GM23248 (cell line): ENCODE data around the gene KCTD17. TPM values are rescaled to one million over a fixed set of nuclear protein-coding genes. Genes with fewer than 3 reads are reported as not detected.

Source experiments
- DNase-seq: peaks from one replicate; pipeline ENCODE4 v3.0.0-alpha.2; 2015
- H2AFZ ChIP-seq: fragments of 200-600 bp; sonication (generic); 2 replicates; pipeline ENCODE4 v1.6.1; 2016; ENCODE audit warnings: antibody characterized with exemption
- H3F3A ChIP-seq: fragments of 200-600 bp; sonication (generic); 2 replicates; pipeline ENCODE4 v1.6.1; 2016; ENCODE audit warnings: mild to moderate bottlenecking, antibody characterized with exemption, mixed run types; ENCODE audit not compliant: insufficient read depth
- H3K27ac ChIP-seq: fragments of 200-600 bp; sonication (generic); 2 replicates; pipeline ENCODE4 v1.5.1; 2016; ENCODE audit warnings: mild to moderate bottlenecking
- H3K27me3 ChIP-seq: fragments of 200-600 bp; sonication (generic); replicated peaks from 2 replicates; pipeline ENCODE4 v1.6.1; 2016; ENCODE audit warnings: mild to moderate bottlenecking; ENCODE audit not compliant: insufficient read depth
- H3K36me3 ChIP-seq: fragments of 200-600 bp; sonication (generic); 2 replicates; pipeline ENCODE4 v1.6.1; 2016; ENCODE audit warnings: low read depth, mild to moderate bottlenecking
- H3K4me1 ChIP-seq: fragments of 200-600 bp; sonication (generic); 2 replicates; pipeline ENCODE4 v1.6.1; 2016; ENCODE audit warnings: mild to moderate bottlenecking; ENCODE audit not compliant: insufficient read depth
- H3K4me2 ChIP-seq: fragments of 200-600 bp; sonication (generic); one replicate; pipeline ENCODE4 v1.6.1; 2016; ENCODE audit warnings: mild to moderate bottlenecking; ENCODE audit not compliant: unreplicated experiment
- H3K4me3 ChIP-seq: fragments of 200-600 bp; sonication (generic); 2 replicates; pipeline ENCODE4 v1.5.1; 2016; ENCODE audit warnings: mild to moderate bottlenecking
- H3K79me2 ChIP-seq: fragments of 200-600 bp; sonication (generic); 2 replicates; pipeline ENCODE4 v1.6.1; 2016; ENCODE audit warnings: mild to moderate bottlenecking; ENCODE audit not compliant: insufficient read depth
- H3K9ac ChIP-seq: fragments of 200-600 bp; sonication (generic); 2 replicates; pipeline ENCODE4 v1.6.1; 2016; ENCODE audit warnings: mild to moderate bottlenecking
- H3K9me2 ChIP-seq: fragments of 200-600 bp; sonication (generic); 2 replicates; pipeline ENCODE4 v1.6.1; 2016; ENCODE audit warnings: mixed run types, mild to moderate bottlenecking, moderate library complexity; ENCODE audit not compliant: insufficient read depth
- H3K9me3 ChIP-seq: fragments of 200-600 bp; sonication (generic); one replicate; pipeline ENCODE4 v1.6.1; 2017; ENCODE audit warnings: low read depth
- H4K20me1 ChIP-seq: fragments of 200-600 bp; sonication (generic); 2 replicates; pipeline ENCODE4 v1.6.0; 2016; ENCODE audit not compliant: insufficient read depth
- EZH2 ChIP-seq: fragments of 200-600 bp; sonication (generic); IDR thresholded peaks from 2 replicates; pipeline ENCODE4 v1.6.1; 2018; ENCODE audit warnings: antibody characterized with exemption, mild to moderate bottlenecking; ENCODE audit not compliant: insufficient read depth, poor library complexity, severe bottlenecking
- EZH2phosphoT487 ChIP-seq: fragments of 200-600 bp; sonication (generic); IDR thresholded peaks from 2 replicates; pipeline ENCODE4 v1.6.1; 2018; ENCODE audit warnings: antibody characterized with exemption, moderate library complexity, mild to moderate bottlenecking, low read depth; ENCODE audit not compliant: insufficient read depth
- WGBS, 2 experiments: methylation state at CpG; one replicate each; pipeline ENCODE4 v1.1.6; 2015 to 2017; ENCODE audit warnings: low lambda C conversion rate in 2 of 2, low coverage in 1 of 2; ENCODE audit errors: missing lambda C conversion rate in 2 of 2; 5-methylcytosine and 5-hydroxymethylcytosine counted together
- in situ Hi-C: fragments of 300-500 bp; cut with MboI; formaldehyde crosslinking; loops from 2 replicates; pipeline ENCODE4 v1.15.0; 2020
- polyA plus RNA-seq: library from polyadenylated mRNA; unstranded; fragments of >200 nt; fragmentation: Nextera tagmentation; extraction: Ambion mirVana; gene quantifications from 2 replicates; pipeline ENCODE4 v1.2.1, GENCODE V29; 2016
- total RNA-seq: library from RNA; depleted of rRNA; stranded (reverse); fragments of >200 nt; shearing (Covaris generic); gene quantifications from 2 replicates; pipeline ENCODE4 v1.2.3, GENCODE V29; 2014

KCTD17 gene
- total and polyA plus RNA-seq, 2 experiments from 2014 or later, result 41.6 to 59.6 TPM

- no peak overlapping the region for H3K4me3 ChIP-seq
- 74 to 75% methylated on average over 23 of the region's 23 CpGs for WGBS, 2 experiments
- no peak overlapping the region for H3K27ac ChIP-seq
- H3K9me3 ChIP-seq, result no peaks in the 10 kb centered on the region
- H3K9me2 ChIP-seq, result no peaks in the 10 kb centered on the region
- H3K79me2 ChIP-seq, result no peaks in the 10 kb centered on the region
- no peak for DNase-seq
- no peaks in the 10 kb centered on the region for H3K36me3 ChIP-seq
- in situ Hi-C loops, result no loop called here
- H3K4me1 ChIP-seq, result no peaks in the 10 kb centered on the region
- H3K4me2 ChIP-seq, result no peak overlapping the region
- H2AFZ ChIP-seq, result no peak overlapping the region
- no peaks in the 10 kb centered on the region for H3K27me3 ChIP-seq
- no peak for TF ChIP-seq EZH2phosphoT487
- TF ChIP-seq EZH2, result no peak
- no peaks in the 10 kb centered on the region for H4K20me1 ChIP-seq
- no peak overlapping the region for H3K9ac ChIP-seq
- no peaks in the 10 kb centered on the region for H3F3A ChIP-seq
Observed at GRCh38 chr22:37033605-37034430, 17.7 kb upstream of the KCTD17 start.

- H3K4me1 ChIP-seq, result peaks cover 7% of the 10 kb centered on the region
- H3F3A ChIP-seq, result peaks cover 9% of the 10 kb centered on the region
- TF ChIP-seq EZH2 (no peak), EZH2phosphoT487 (no peak)
- H3K9ac ChIP-seq, result no peak overlapping the region
- no peak overlapping the region for H3K4me2 ChIP-seq
- DNase-seq, result no peak
- H3K9me3 ChIP-seq, result no peaks in the 10 kb centered on the region
- H3K4me3 ChIP-seq, result no peak overlapping the region
- H3K79me2 ChIP-seq, result no peaks in the 10 kb centered on the region
- H3K36me3 ChIP-seq, result no peaks in the 10 kb centered on the region
- 70 to 71% methylated on average over 11 of the region's 11 CpGs for WGBS, 2 experiments
- H4K20me1 ChIP-seq, result no peaks in the 10 kb centered on the region
- no peak overlapping the region for H2AFZ ChIP-seq
- no peaks in the 10 kb centered on the region for H3K27me3 ChIP-seq
- no peaks in the 10 kb centered on the region for H3K9me2 ChIP-seq
- no peak overlapping the region for H3K27ac ChIP-seq
- in situ Hi-C loops, result no loop called here
Observed at GRCh38 chr22:37036655-37037377, 14.7 kb upstream of the KCTD17 start.

GRCh38 chr22:37037669-37038068, 13.9 kb upstream of the KCTD17 start:
- no peaks in the 10 kb centered on the region for H4K20me1 ChIP-seq
- no peaks in the 10 kb centered on the region for H3K9me3 ChIP-seq
- no peak overlapping the region for H3K27ac ChIP-seq
- in situ Hi-C loops, result no loop called here
- 47 to 51% methylated on average over 13 to 14 of the region's 14 CpGs for WGBS, 2 experiments
- peaks cover 9% of the 10 kb centered on the region for H3F3A ChIP-seq
- H3K4me2 ChIP-seq, result no peak overlapping the region
- no peak for TF ChIP-seq EZH2phosphoT487
- no peak for TF ChIP-seq EZH2
- no peaks in the 10 kb centered on the region for H3K36me3 ChIP-seq
- H3K27me3 ChIP-seq, result no peaks in the 10 kb centered on the region
- no peaks in the 10 kb centered on the region for H3K79me2 ChIP-seq
- no peak overlapping the region for H2AFZ ChIP-seq
- H3K4me1 ChIP-seq, result peaks cover 7% of the 10 kb centered on the region
- H3K9ac ChIP-seq, result no peak overlapping the region
- H3K4me3 ChIP-seq, result no peak overlapping the region
- no peak for DNase-seq
- H3K9me2 ChIP-seq, result no peaks in the 10 kb centered on the region

- Histone ChIP-seq H3K36me3 (no peaks in the 10 kb centered on the region), H3K9me2 (no peaks in the 10 kb centered on the region), H3K4me2 (no peak overlapping the region), H3K9ac (no peak overlapping the region), H2AFZ (no peak overlapping the region), H3F3A (peaks cover 9% of the 10 kb centered on the region), H4K20me1 (no peaks in the 10 kb centered on the region), H3K27me3 (no peaks in the 10 kb centered on the region), H3K27ac (no peak overlapping the region), H3K4me1 (peaks cover 7% of the 10 kb centered on the region), H3K9me3 (no peaks in the 10 kb centered on the region), H3K79me2 (no peaks in the 10 kb centered on the region), H3K4me3 (no peak overlapping the region)
- in situ Hi-C loops, result no loop called here
- WGBS, 2 experiments, result 55 to 63% methylated on average over 2 of the region's 2 CpGs
- DNase-seq, result no peak
- TF ChIP-seq EZH2phosphoT487 (no peak), EZH2 (no peak)
Observed at GRCh38 chr22:37039466-37039865, 12.1 kb upstream of the KCTD17 start.
